Activated naive CD8-positive, alpha-beta T cell treated with anti-CD3 and anti-CD28 coated beads for 36 hours (primary cell): Measurements from ENCODE around the gene C1QL1. TPM values are rescaled to one million over a fixed set of nuclear protein-coding genes. Genes with fewer than 3 reads are reported as not detected.

Experiments used
- DNase-seq: peaks from one replicate; pipeline ENCODE4 v3.0.0; 2021
- H3K27ac Mint-ChIP-seq: one replicate; pipeline ENCODE4 v1.8.0; 2022; ENCODE audit warnings: mild to moderate bottlenecking, moderate library complexity, mixed read lengths
- H3K27me3 Mint-ChIP-seq: one replicate; pipeline ENCODE4 v1.8.0; 2022; ENCODE audit warnings: mild to moderate bottlenecking, mixed read lengths
- H3K36me3 Mint-ChIP-seq: one replicate; pipeline ENCODE4 v1.8.0; 2021; ENCODE audit warnings: mild to moderate bottlenecking, mixed read lengths
- H3K4me1 Mint-ChIP-seq: one replicate; pipeline ENCODE4 v1.8.0; 2021; ENCODE audit warnings: mixed read lengths
- H3K4me3 Mint-ChIP-seq: one replicate; pipeline ENCODE4 v1.8.0; 2022; ENCODE audit warnings: mild to moderate bottlenecking, moderate library complexity, mixed read lengths
- H3K9me3 Mint-ChIP-seq: one replicate; pipeline ENCODE4 v1.8.0; 2022; ENCODE audit warnings: mixed read lengths
- total RNA-seq, 2 experiments: library from RNA; stranded (reverse); gene quantifications; one replicate each; pipeline ENCODE4 v1.2.3, GENCODE V29; 2021

The C1QL1 gene
- total RNA-seq, 2 experiments from 2014 or later: not detected

DNA sequence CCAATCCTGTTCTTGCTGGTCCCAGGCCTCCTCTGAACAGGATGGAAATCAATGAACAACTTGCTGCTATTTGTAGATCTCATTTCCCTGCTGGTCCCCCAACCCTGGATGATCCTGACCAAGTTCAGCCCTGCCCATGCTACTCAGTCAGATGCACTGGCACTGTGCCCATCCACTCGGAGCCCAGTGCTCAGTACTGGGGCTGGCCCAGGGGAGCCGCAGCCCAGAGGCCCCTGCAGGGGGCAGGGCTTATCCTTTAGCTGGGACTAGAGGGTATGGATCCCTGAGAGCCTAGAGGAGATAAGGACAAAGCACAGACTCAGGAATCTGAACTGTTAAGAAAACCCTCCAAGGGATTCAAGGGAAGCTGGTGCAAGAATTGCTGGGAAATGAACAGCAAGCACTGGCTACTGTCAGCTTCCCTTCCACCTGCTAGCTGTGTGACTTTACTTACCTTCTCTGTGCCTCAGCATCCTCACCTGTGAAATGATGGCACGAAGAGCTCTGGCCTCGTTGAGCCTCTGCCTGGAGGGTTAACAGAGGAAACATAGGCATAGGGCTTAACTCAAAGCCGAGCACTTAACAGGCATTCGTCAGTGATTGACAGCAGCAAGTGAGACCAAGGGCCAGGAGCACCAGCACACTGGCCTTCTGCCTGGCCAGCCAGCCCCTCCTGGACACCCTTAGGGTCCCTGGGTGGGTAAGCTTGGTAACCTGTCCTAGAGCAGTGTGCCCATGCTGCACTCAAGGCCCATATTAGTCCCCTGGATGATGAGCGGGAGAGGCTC, 29.8 kb upstream of the C1QL1 start:
- Mint-ChIP-seq H3K4me1 (no peaks in the 10 kb centered on the region), H3K4me3 (no peak overlapping the region), H3K27me3 (peaks cover 7% of the 10 kb centered on the region), H3K27ac (no peak overlapping the region), H3K9me3 (peaks cover 5% of the 10 kb centered on the region), H3K36me3 (no peaks in the 10 kb centered on the region)
- no peak for DNase-seq

DNA sequence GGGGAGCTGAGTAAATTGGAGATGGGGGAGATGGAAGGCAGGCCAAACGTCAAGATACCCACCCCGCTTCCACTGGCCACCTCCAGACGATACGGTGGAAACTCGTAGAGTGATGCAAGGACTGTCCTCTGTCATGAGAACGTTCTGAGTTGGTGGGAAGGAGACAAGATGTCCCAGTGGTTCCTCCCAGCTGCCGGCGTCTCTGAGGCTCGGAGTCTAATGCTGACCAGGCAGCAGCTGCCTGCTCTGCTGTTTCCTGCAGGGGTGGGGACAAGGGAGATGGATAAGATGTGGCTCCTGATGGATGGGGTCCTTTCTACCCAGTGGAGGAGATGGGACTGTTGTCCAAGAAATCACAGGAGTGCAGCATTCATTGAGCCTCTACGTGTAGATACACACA, 28.2 kb upstream of the C1QL1 start:
- Mint-ChIP-seq H3K27me3 (peaks cover 7% of the 10 kb centered on the region), H3K27ac (no peak overlapping the region), H3K4me3 (no peak overlapping the region), H3K4me1 (no peaks in the 10 kb centered on the region), H3K36me3 (no peaks in the 10 kb centered on the region), H3K9me3 (peaks cover 5% of the 10 kb centered on the region)
- no peak for DNase-seq

DNA sequence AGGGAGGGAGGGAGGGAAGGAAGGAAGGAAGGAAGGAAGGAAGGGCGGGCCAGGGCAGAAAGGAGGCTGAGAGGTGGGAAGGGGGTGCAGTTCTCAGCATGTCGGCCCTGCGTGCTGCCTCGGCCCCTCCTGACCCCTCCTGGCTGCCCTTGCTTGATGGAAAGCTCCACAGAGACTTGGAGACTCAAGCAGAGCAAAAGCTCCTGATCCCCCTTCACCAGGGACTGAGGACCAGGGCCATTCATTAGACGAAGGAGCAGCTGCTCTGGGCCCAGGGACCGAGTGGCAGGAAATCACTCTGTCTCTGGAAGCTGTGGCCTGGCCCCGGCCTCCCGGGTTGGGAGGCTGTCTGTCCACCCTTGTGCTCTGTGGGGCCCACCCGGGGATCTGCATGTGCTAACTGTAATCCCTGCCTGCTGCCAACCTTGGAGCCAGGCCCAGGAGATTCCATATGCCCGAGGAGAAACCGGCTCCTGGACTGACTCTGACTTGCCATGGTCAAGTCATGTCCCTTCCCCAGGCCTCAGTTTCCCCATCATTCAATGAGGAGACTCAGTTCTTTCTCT, 27.4 kb upstream of the C1QL1 start:
- Mint-ChIP-seq H3K27me3 (peaks cover 7% of the 10 kb centered on the region), H3K27ac (no peak overlapping the region), H3K4me3 (no peak overlapping the region), H3K4me1 (no peaks in the 10 kb centered on the region), H3K36me3 (no peaks in the 10 kb centered on the region), H3K9me3 (peaks cover 5% of the 10 kb centered on the region)
- no peak for DNase-seq

DNA sequence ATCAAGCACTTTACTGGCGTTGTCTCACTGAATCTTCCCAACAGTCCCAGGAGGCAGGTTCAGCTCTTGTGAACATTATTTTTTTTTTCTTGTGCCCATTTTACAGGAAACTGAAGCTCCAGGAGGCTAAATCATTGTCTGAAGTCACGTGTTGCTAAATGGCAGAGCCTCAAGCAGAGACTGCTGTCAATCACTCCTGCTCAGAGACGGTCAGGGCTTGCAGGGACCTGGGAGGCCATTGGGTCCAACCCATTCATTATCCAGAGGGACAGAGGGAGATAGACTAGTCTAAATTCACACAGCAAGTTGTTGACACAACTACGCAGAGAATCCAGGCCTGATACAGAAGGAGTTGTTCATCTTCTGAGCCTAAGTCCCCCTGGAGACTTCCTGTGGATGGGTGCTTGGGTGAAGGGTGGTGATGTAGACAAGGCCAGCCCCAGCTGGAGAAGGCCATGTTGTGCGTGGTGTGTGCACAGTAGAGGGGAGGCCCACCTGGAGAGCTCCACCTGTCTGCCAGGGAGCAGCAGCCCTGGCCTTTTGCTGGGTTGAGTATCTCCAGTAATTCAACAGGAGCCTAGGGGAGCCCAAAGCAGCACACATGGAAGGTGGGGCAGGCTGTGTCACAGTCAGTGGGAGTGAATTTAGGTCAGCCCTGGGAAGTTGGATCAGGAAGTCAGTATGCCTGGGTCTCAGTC, 24.3 kb upstream of the C1QL1 start:
- Mint-ChIP-seq H3K4me1 (peaks cover 7% of the 10 kb centered on the region), H3K9me3 (no peaks in the 10 kb centered on the region), H3K27ac (no peak overlapping the region), H3K4me3 (no peak overlapping the region), H3K27me3 (peaks cover 35% of the 10 kb centered on the region), H3K36me3 (no peaks in the 10 kb centered on the region)
- no peak for DNase-seq

DNA sequence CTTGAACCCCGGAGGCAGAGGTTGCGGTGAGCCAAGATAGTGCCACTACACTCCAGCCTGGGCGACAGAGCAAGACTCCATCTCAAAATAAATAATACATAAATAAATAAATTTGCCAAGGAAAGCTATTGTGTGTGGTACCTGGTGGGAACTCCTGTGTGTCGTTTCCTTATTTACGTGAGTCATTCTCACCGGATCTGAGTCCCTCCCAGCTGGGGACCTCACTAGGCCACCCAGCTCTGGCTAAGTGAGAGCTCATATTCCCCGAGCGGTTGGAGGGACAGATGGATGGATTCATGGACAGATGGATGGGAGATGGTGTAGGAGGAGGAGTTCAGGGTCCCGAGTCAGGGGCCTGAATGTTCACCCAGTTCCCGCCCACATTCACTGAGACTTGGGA, 22.9 kb upstream of the C1QL1 start:
- H3K4me3 Mint-ChIP-seq: no peak overlapping the region
- H3K36me3 Mint-ChIP-seq: no peaks in the 10 kb centered on the region
- DNase-seq: no peak
- no peaks in the 10 kb centered on the region for H3K9me3 Mint-ChIP-seq
- no peak overlapping the region for H3K27ac Mint-ChIP-seq
- H3K4me1 Mint-ChIP-seq: peaks cover 11% of the 10 kb centered on the region
- peaks cover 41% of the 10 kb centered on the region for H3K27me3 Mint-ChIP-seq

DNA sequence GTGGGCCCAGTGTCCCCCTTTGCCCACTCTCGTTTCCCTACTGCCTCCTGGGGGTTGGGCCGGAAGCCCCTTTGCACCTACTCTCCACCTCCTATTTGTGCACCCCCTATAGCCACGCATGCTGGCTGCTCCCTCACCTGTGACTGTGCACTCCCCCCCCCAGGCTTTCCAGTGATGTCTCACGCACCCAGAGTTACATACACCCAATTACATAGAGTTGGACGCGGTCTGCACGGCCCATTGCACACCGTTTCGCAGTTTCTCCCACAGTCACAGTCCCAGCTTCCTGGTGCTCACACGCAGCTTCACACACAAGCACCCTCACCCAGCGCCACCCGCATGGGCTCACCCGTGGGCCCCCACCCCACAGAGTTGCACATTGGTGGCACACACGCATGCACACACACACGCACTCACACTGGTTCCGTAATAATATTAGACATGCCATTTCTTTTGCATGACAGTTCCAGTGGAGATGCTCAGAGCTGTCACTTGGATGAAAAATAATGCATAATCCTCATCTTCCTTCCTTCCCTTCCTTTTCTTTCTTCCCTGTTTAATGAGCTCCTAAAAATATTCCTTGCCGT, 21.5 kb upstream of the C1QL1 start:
- peaks cover 11% of the 10 kb centered on the region for H3K4me1 Mint-ChIP-seq
- DNase-seq: no peak
- no peak overlapping the region for H3K27ac Mint-ChIP-seq
- H3K27me3 Mint-ChIP-seq: peaks cover 50% of the 10 kb centered on the region
- no peak overlapping the region for H3K4me3 Mint-ChIP-seq
- H3K9me3 Mint-ChIP-seq: peaks cover 3% of the 10 kb centered on the region
- H3K36me3 Mint-ChIP-seq: no peaks in the 10 kb centered on the region

DNA sequence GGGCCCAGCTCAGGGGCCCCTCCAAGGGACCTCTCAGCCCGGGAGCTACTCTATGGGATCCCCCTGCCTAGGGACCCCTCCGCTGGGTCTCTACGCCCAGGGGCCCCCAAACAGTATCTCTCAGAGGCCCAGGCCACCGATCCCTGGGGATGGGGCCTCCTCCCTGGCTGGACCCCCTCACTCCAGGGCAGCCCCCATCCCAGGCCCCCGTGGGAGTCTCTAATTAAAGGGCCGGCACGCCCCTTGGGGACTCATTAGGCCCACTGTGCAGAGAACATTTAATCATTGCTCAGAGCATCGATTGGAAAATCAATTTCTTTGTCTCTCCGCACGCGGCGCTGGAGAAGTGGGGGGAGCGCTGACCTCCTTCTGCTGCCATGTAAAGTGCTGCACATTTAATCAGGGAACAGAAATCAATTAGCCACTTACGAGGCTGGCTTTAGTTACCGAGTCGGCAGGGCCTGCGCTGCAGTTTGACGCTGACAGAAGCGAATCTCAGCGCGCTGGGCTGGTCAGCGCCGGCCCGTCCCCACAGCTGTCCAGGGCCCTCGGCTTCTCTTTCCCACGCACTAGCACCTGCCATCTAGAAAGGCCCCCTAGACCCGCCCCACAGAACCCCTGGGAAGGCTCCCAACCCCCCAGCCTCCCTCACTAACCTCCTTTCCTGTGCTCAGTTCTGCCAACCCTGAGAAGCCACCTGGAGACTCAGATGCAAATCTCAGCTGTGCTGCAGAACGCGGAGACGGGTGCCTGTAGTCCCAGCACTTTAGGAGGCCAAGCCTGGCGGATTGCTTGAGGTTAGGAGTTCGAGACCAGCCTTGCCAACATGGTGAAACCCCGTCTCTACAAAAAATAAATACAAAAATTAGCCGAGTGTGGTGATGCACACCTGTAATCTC, 20.2 kb upstream of the C1QL1 start:
- no peak overlapping the region for H3K27ac Mint-ChIP-seq
- H3K27me3 Mint-ChIP-seq: peaks cover 50% of the 10 kb centered on the region
- no peak overlapping the region for H3K4me3 Mint-ChIP-seq
- DNase-seq: no peak
- no peaks in the 10 kb centered on the region for H3K36me3 Mint-ChIP-seq
- peaks cover 11% of the 10 kb centered on the region for H3K4me1 Mint-ChIP-seq
- peaks cover 3% of the 10 kb centered on the region for H3K9me3 Mint-ChIP-seq

DNA sequence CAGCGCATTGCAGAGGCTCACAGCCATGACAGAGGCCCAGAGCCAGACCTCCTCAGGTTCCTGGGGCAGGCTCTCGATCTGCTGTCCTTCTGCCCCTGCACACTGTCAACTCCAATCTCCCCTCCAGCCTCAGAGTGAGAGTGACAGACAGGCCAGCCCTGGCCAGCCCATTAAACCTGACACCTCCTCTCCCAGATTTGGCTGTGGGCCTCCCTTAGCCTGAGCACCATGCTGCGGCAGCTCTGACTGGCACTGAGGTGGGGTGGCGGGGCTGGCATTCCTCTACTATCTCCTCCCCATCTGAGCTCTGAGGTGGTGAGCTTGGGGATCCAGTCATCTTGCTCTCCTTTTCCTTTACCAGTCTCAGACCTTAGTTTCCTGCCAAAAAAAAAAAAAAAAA, 15.5 kb upstream of the C1QL1 start:
- Mint-ChIP-seq H3K4me3 (no peak overlapping the region), H3K36me3 (peaks cover 1% of the 10 kb centered on the region), H3K9me3 (peaks cover 3% of the 10 kb centered on the region), H3K4me1 (peaks cover 11% of the 10 kb centered on the region), H3K27ac (no peak overlapping the region), H3K27me3 (peaks cover 53% of the 10 kb centered on the region)
- no peak for DNase-seq

DNA sequence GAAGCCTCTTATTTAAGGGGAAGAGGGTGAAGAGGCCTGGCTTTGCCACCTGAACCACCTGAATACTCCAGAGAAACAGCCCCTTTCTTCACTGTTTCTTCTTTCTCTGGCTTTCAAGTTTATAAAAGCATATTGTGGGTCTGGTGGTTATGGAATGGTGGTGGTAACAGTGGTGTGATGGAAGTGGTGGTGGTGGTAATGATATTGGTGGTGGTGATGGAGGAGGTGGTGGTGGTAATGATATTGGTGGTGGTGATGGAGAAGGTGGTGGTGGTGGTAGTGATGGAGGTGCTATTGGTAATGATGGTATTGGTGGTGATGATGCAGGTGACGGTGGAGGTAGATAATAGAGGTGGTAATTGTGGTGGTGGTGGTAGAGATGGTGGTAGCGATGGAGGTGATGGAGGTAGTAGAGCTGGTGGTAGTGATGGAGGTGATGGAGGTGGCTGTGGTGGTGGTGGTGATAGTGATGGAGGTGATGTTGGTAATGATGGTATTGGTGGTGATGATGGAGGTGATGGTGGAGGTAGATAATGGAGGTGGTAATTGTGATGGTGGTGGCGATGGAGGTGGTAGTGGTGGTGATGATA, 14.1 kb upstream of the C1QL1 start:
- peaks cover 1% of the 10 kb centered on the region for H3K4me1 Mint-ChIP-seq
- H3K27ac Mint-ChIP-seq: peak overlapping the region; percentile 14
- no peak for DNase-seq
- H3K36me3 Mint-ChIP-seq: peaks cover 1% of the 10 kb centered on the region
- H3K4me3 Mint-ChIP-seq: no peak overlapping the region
- peaks cover 40% of the 10 kb centered on the region for H3K27me3 Mint-ChIP-seq
- H3K9me3 Mint-ChIP-seq: peaks cover 3% of the 10 kb centered on the region

DNA sequence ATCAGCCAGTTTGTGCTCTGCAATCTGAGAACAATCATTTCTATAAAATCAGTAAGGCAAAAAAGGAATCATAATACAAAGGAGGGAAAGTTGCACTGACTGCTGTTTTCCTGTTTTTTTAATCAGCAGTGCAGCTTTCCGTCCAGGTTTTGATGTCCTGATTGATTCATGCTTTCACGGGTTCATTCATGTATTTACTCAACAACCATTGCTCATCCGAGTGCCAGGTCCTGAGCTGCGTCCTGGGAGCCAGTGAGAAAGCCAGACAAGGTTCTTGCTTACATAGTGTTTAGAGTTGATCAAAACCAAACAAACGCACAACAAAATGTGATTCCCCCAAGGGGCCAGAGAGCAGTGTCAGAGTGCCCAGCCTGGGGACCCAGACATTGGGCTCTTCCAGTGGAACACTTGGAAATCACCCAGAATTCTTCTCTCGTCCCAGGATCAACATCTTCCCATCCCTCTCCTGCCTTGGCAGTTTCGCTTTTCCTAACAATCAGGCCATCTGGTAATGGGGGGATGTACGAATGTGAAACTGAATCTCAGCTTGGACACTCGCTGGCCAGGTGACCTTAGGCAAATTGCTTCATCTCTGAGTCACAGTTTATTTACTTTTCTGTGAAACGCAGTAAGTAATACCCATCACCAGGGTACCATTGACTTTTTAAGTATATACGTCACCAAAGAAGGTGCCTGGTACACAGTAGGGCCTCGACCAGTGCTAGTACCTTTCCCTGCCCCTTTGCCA, 13.3 kb upstream of the C1QL1 start:
- Mint-ChIP-seq H3K4me3 (no peak overlapping the region), H3K27me3 (peaks cover 38% of the 10 kb centered on the region), H3K36me3 (peaks cover 1% of the 10 kb centered on the region), H3K4me1 (no peaks in the 10 kb centered on the region), H3K9me3 (peaks cover 3% of the 10 kb centered on the region), H3K27ac (no peak overlapping the region)
- DNase-seq: no peak

DNA sequence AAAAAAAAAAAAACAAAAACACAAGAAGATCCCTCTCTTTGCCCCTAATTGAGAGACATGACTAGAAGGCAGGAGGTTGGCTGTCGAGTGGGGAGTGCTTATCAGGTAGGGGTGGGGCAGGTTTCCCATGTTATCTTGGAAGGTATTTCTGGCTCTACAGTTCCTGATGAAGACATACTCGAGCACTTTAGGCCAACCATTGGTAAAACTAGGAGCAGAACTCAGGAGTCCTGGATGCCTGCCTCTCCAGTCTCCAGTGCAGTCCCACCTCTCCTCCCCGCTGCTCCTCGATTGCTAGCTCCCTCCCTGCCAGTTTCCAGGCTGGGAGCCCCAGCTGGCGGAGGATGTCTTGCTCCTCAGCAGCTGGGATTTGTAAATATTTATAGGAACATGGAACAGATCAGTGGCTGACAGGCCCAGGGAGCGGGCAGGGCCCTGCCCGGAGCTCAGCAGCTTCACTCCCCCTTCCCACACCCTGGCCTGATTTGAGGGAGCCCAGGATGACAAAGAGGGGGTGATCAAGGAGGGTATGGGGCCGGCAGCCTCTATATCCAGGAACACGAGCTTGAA, 11.4 kb upstream of the C1QL1 start:
- H3K4me3 Mint-ChIP-seq: no peak overlapping the region
- no peaks in the 10 kb centered on the region for H3K4me1 Mint-ChIP-seq
- no peak overlapping the region for H3K27ac Mint-ChIP-seq
- H3K27me3 Mint-ChIP-seq: peaks cover 36% of the 10 kb centered on the region
- peaks cover 1% of the 10 kb centered on the region for H3K36me3 Mint-ChIP-seq
- no peaks in the 10 kb centered on the region for H3K9me3 Mint-ChIP-seq
- DNase-seq: no peak

DNA sequence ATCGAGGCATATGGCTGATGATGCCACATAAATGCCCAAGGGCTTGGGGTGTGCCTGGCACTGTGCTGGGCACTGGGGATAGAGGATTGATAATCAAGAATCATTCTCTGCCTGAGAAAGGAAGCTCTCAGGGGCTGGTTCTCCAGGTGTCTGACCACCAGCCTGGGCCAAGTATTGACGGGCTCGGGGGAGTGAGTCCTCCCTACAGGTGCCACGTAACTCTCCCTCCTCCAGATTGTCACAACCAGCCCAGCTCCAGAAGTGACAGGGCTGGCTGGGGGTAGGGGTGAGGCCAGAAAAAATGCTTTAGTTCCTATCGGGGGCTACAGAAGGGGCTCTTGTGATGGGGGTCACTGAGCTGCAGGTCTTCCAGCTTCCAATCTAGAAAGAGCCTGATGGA, 10.7 kb upstream of the C1QL1 start:
- Mint-ChIP-seq H3K4me3 (no peak overlapping the region), H3K27me3 (peaks cover 39% of the 10 kb centered on the region), H3K9me3 (no peaks in the 10 kb centered on the region), H3K4me1 (no peaks in the 10 kb centered on the region), H3K27ac (no peak overlapping the region), H3K36me3 (peaks cover 1% of the 10 kb centered on the region)
- no peak for DNase-seq

DNA sequence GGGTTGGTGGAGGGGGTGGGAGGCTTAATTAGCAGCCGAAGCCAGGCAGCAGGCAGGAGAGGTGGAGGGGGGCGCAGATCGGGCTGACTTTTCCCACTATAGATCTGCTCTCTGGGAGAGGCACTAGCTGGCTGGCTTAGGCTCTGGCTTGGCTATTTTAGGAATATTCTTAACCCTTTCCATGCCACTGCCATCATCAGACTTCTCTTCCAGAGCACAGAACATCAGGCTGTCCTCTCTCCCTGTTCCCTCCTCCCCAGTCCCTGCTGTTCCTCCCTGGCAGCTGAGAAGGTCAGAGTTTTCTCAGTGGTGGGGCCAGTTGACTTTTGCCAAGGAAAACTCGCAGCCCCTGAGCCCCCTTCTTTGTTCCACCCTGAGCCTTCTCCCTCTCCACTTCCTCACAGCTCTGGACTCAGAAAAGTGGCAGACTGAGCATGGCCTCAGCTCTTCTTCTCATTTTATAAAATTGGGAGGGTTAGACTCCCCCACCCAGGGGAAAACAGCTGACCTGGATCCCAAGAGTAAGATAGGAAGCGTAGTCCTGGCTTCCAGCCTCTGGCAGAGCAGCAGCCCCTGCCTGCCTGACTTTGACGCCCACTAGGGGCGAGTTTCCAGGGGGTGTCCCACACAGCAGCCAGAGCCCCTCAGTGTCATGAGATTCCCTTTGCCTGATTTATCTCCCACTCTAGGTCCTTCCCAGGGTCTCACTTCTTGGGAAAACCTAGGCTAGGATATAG, 9.9 kb upstream of the C1QL1 start:
- Mint-ChIP-seq H3K36me3 (peaks cover 1% of the 10 kb centered on the region), H3K4me1 (no peaks in the 10 kb centered on the region), H3K4me3 (no peak overlapping the region), H3K27me3 (peaks cover 42% of the 10 kb centered on the region), H3K9me3 (no peaks in the 10 kb centered on the region), H3K27ac (no peak overlapping the region)
- no peak for DNase-seq
